Kidney (tissue), 14 donors: ENCODE data around the gene STXBP6. TPM values are rescaled to one million over a fixed set of nuclear protein-coding genes. Genes with fewer than 3 reads are reported as not detected.

Experiments
- DNase-seq, 5 donors: peaks; one replicate each; pipeline ENCODE4 v3.0.0-alpha.2; 2013 to 2020
- FAIRE-seq: peaks from 2 replicates; lab custom pipeline; 2012; peaks lifted over from hg19 to GRCh38; lab: Jason Lieb, UNC
- H3K27ac ChIP-seq, 2 donors: one replicate each; pipeline ENCODE4 v1.7.0; 2013; ENCODE audit warnings: low read depth in 2 of 2, low read length in 2 of 2, inconsistent platforms in 1 of 2
- H3K27me3 ChIP-seq: one replicate; pipeline ENCODE4 v1.7.1; 2013; ENCODE audit warnings: low read length, inconsistent platforms; ENCODE audit not compliant: control insufficient read depth, insufficient read depth
- H3K36me3 ChIP-seq, 3 donors: one replicate each; pipeline versions ENCODE4 v1.7.0 to v1.7.1; 2013; ENCODE audit warnings: low read length in 3 of 3, control low read depth in 1 of 3, inconsistent platforms in 1 of 3; ENCODE audit not compliant: insufficient read depth in 3 of 3, control insufficient read depth in 2 of 3
- H3K4me1 ChIP-seq, 3 donors: one replicate each; pipeline versions ENCODE4 v1.7.0 to v1.7.1; 2013; ENCODE audit warnings: low read length in 3 of 3, inconsistent platforms in 1 of 3, low read depth in 1 of 3; ENCODE audit not compliant: control insufficient read depth in 2 of 3, insufficient read depth in 2 of 3
- H3K4me3 ChIP-seq, 3 donors: one replicate each; pipeline versions ENCODE4 v1.7.0 to v1.8.1; 2013; ENCODE audit warnings: low read length in 3 of 3, control low read depth in 1 of 3, inconsistent platforms in 1 of 3
- H3K9ac ChIP-seq, 3 donors: one replicate each; pipeline versions ENCODE4 v1.7.0 to v1.7.1; 2013; ENCODE audit warnings: low read length in 3 of 3, control low read depth in 1 of 3, inconsistent platforms in 1 of 3
- H3K9me3 ChIP-seq, 3 donors: one replicate each; pipeline versions ENCODE4 v1.7.0 to v1.7.1; 2013; ENCODE audit warnings: low read length in 3 of 3, control low read depth in 1 of 3, inconsistent platforms in 1 of 3; ENCODE audit not compliant: control insufficient read depth in 2 of 3, insufficient read depth in 1 of 3
- intact Hi-C: fragments of 100-400 bp; cut with DNase I; formaldehyde crosslinking; loops from one replicate; pipeline ENCODE4 v1.11.1; 2022
- polyA plus RNA-seq: library from polyadenylated mRNA; stranded (reverse); fragments of 350-450 nt; fragmentation: Illumina TruSeq; extraction: RNeasy Lipid Tissue Mini Kit (QIAGEN cat#74804); gene quantifications from one replicate; pipeline ENCODE4 v1.2.3, GENCODE V29; 2014; ENCODE audit warnings: low read depth, low replicate concordance; ENCODE audit not compliant: insufficient read depth
- total RNA-seq: library from RNA; stranded (reverse); fragmentation: NEBNext Ultra II Directional; extraction: Animal tissue kit (Norgen Biotek cat#: 25700); gene quantifications from one replicate; pipeline ENCODE4 v1.2.1, GENCODE V29; 2021
- TF ChIP-seq, protein P1 (sequence below): IDR thresholded peaks from 3 replicates; pipeline ENCODE4 v1.5.1; 2012; ENCODE audit warnings: mild to moderate bottlenecking, moderate library complexity, borderline replicate concordance; ENCODE audit not compliant: insufficient read depth; ENCODE audit errors: extremely low read depth
- donor health status: control.
- donor health status: control.
- donor health status: control.
- donor health status: control.
- donor health status: control.
- donor health status: DM: yes; HTN: yes; CAD: no.
- donor health status: Normal renal cell carcinoma (clear cell type).

The STXBP6 gene
- total and polyA plus RNA-seq, 2 donors from 2014 or later, result 2.8 to 3.9 TPM

DNA sequence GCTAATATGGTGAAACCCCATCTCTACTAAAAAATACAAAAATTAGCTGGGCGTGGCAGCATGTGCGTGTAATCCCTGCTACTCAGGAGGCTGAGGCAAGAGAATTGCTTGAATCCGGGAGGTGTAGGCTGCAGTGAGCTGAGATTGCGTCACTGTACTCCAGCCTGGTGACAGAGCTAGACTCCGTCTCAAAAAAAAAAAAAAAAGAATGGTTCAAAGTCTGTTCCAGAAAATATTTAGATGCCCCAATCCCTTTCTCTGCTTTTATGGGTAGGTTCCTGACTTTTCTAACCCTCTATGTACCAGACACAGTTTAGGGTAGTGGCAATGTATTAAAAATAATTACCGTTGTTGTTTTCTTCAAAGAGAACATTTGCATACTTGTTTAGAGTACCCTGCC lies 161.4 kb downstream of the STXBP6 start:
- no peak overlapping the region for H3K27ac ChIP-seq
- H3K27me3 ChIP-seq, result no peaks in the 10 kb centered on the region
- TF ChIP-seq, protein P1, sequence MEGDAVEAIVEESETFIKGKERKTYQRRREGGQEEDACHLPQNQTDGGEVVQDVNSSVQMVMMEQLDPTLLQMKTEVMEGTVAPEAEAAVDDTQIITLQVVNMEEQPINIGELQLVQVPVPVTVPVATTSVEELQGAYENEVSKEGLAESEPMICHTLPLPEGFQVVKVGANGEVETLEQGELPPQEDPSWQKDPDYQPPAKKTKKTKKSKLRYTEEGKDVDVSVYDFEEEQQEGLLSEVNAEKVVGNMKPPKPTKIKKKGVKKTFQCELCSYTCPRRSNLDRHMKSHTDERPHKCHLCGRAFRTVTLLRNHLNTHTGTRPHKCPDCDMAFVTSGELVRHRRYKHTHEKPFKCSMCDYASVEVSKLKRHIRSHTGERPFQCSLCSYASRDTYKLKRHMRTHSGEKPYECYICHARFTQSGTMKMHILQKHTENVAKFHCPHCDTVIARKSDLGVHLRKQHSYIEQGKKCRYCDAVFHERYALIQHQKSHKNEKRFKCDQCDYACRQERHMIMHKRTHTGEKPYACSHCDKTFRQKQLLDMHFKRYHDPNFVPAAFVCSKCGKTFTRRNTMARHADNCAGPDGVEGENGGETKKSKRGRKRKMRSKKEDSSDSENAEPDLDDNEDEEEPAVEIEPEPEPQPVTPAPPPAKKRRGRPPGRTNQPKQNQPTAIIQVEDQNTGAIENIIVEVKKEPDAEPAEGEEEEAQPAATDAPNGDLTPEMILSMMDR, result no peak
- H3K9me3 ChIP-seq, result peaks cover 0 to 5% (median 0%) of the 10 kb centered on the region in 3 donors
- FAIRE-seq (no peak), DNase-seq (no peak)
- no peak overlapping the region for H3K9ac ChIP-seq
- H3K4me1 ChIP-seq, result no peaks in the 10 kb centered on the region
- no peaks in the 10 kb centered on the region for H3K36me3 ChIP-seq
- intact Hi-C loops, result no loop called here
- H3K4me3 ChIP-seq, result no peak overlapping the region

DNA sequence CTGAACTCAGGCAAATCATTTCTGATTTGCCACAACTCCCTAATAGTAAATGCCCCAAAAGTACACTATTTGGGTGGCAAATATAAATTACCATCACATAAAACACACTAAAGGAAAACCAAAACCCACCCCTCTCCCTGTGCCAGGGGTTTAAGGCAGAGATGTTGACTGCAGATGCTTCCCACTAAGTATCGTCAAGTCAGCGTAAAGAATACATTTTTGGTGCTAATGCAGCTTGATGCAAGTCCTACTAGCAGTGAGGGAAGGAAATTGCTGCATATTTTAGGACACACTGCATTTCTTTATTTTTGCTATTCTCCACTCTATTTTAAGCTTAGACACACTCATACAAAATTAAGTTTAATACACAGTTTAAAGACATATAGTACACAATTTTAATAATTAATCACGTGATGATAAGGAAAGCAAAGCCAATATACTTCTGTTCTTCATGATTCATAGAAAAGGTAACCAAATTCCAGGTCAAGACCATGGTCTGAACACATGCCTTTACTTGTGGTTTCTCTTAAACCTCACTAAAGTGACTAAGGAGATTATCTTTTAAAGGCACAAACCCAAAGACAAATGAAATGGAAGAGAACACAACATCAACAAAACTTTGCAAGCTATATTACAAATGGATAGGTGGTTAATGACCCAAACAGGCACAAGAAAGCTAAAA lies 162.2 kb downstream of the STXBP6 start:
- Histone ChIP-seq H3K9me3 (peaks cover 0 to 5% (median 0%) of the 10 kb centered on the region in 3 donors), H3K27ac (no peak overlapping the region), H3K36me3 (no peaks in the 10 kb centered on the region), H3K27me3 (no peaks in the 10 kb centered on the region), H3K4me1 (no peaks in the 10 kb centered on the region), H3K9ac (no peak overlapping the region), H3K4me3 (no peak overlapping the region)
- FAIRE-seq (no peak), DNase-seq (peak in 2 of 5 donors; percentile 12 to 29)
- TF ChIP-seq, protein P1, result no peak
- intact Hi-C loops, result no loop called here

DNA sequence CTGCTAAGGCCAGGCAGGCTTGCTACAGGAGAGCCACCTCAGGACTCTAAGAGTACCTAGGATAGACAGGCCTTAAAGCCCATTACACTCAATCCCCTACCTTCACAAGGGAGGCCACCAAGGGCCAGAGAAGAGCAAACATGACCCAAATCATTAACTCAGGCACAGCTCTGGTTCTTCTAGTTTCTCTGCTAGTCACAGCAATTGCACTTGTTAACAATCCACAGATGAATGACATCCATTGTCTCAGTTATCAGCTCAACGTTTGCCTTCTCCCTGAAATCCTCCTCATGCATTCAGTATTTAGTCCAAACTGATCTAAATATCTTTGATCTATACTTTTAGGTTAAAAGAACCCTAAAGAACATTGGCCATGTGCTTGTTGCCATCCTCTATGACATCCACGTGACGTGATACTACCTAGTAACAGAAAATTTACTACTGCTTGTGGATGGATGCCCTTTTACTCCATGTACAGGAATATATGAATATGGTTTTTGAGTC lies 164.5 kb downstream of the STXBP6 start:
- DNase-seq (no peak), FAIRE-seq (no peak)
- Histone ChIP-seq H3K9ac (no peak overlapping the region), H3K9me3 (peaks cover 0 to 5% (median 0%) of the 10 kb centered on the region in 3 donors), H3K4me1 (no peaks in the 10 kb centered on the region), H3K27me3 (no peaks in the 10 kb centered on the region), H3K27ac (no peak overlapping the region), H3K4me3 (no peak overlapping the region), H3K36me3 (no peaks in the 10 kb centered on the region)
- TF ChIP-seq, protein P1, result no peak
- intact Hi-C loops, result no loop called here
